Left lobe of liver (tissue), 2 donors: ENCODE data around the gene ZNF664. TPM values are rescaled to one million over a fixed set of nuclear protein-coding genes. Genes with fewer than 3 reads are reported as not detected.

ENCODE experiments used
- ATAC-seq: fragments of 200-7000 bp; cut with Tn5 transposase; one replicate; pipeline ENCODE4 v1.9.1; 2020; ENCODE audit warnings: mild to moderate bottlenecking, moderate library complexity
- DNase-seq: peaks from one replicate; pipeline ENCODE4 v3.0.0-alpha.2; 2020; ENCODE audit warnings: low spot score
- total RNA-seq: library from RNA; stranded (reverse); gene quantifications from one replicate; pipeline ENCODE4 v1.2.1, GENCODE V29; 2021
- donor health status: DM: no; HTN: no; CAD: no; lungs with moderate emphysema.
- donor health status: DM: no; HTN: yes; CAD: no.

Gene ZNF664
- total RNA-seq, 1 donor from 2014 or later, result 44.5 TPM

DNA sequence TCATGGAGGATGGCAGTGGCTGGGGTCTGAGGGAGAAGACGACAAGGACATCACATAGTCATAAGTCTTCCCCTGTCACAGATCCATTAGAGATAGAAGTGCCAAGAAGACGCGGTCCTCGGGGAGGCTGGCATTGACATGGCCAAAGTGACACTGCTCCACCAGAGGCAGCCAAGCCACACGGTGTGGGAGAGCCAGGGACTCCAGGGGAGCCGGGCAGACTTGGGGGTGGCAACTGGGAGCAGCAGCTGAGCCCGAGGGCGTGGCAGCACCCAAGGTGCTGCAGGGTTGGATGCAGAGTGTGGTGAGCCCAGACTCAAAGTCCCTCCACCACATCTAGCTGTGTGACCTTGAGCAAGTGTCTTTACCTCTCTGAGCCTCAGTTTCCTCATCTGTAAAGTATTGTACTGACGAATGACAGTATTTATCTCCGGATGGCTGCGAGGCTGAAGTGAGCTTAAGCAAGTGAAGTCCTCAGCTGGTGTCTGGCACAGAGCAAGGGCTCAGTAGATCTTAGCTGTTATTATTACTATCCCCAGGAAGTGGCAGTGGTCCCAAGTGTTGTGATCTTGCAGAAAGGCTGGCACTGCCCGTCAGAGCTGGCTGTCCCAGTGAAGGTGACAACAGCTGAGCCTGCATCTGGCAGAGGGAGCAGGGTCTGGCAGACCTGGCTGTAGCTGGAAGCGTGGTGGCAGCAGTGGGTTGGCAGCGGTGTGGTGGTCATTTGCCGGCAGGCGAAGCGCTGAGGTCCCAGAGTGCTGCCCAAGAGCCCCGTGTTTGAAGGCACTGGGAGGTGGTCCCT is 54.9 kb downstream of the ZNF664 start:
- DNase-seq (no peak), ATAC-seq (no peak)

DNA sequence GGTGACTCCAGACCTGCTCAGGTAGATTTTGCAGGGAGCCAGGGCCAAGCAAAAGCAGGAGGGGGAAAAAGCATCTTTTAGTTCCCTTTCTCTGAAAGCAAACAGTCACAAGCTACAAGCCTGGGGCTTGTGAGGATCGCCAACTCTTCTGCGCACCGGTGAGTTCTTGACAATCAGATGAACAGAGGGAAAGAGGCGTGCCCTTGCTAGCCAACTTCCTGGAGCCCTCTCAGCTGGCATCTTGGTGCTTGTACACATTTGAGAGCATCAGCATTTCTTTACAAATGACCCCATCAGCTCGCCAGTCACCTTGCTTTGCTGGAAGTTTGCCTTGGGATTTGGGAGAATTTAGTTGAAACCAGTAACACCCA is 55.5 kb downstream of the ZNF664 start:
- ATAC-seq (no peak), DNase-seq (no peak)

DNA sequence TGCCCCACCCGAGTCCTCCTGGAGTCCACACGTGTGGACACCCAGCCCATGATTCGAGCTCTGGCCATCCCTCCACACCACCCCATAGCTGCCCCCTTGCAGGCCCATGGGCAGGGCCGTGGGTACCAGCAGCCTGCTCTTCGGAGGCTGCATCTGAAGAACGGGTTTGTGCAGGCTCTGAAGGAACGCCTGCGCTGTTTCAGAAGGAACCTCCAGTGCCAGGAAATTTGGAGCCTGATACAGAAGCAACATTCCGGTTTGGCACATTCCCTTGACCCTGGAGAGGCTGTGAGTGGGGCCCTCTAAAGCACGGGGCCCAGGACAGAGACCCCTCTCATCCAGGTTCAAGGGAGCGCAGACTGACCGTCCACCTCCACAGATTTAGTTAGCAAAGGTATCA is 57.0 kb downstream of the ZNF664 start:
- DNase-seq, result no peak
- no peak for ATAC-seq

DNA sequence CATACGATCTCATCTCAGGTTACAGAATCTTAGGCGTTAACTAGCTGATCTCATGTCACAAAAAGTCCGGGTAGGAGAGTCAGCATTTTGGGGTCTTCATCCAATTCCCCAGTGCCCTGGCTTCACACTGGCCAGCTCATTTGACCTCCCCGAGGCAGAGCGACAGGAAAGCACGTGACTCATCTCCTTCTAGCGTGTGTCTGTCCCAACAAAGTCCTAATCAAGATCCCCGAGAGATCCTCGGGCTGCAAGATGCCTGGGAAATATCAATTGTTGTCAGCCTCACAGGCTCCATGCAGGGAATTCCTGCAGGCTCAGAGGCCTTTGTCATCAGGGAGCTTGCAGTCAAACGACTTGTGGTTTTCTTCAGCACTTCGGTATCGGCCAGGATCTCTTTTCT is 57.5 kb downstream of the ZNF664 start:
- no peak for DNase-seq

DNA sequence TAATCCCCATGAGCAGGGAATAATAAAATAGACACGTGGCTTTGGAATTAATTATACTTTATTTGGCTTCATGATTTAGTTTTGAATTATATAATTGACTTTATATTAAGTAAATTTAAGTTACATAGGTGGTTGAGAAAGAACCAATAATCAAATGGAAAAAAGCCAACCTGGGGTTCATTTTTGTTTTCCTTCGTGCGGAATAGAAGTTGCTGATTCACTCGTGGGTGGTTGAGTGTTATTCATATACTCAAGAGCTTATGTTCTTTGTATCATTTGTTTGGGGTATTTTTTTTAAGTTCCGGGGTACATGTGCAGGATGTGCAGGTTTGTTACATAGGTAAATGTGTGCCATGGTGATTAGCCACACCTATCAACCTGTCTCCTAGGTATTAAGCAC is 58.0 kb downstream of the ZNF664 start:
- no peak for DNase-seq
- no peak for ATAC-seq

More for the DNA sequence above, 57.5 kb downstream of the ZNF664 start:
- peak; percentile 32 for ATAC-seq

DNA sequence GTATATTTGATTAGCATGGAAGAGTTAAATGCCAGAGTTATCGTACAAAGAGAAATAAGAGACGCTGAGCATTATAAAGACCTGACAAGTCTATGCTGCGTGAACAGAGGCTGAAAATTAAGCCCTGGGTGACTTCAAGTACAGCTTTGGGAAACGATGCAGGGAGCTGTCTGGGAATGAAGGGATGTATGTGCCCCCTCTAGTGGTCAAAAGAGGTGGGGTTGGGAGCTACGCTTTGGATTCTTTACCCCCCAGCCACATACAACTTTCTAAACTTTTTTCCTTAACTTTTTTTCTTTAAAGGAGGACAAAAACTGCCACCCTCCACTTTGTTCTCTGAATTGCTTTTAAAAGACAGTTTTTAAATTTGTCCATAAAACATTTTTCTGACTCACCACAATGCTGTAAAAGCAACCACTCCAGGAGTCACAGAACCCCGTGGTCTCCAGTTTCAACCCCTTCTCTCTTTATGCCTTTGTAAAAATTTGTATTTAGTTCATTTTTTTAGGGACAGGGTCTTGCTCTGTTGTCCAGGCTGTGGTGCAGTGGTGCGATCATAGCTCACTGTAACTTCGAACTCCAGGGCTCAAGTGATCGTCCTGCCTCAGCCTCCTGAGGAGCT is 59.4 kb downstream of the ZNF664 start:
- DNase-seq (no peak), ATAC-seq (peak; percentile 93)

DNA sequence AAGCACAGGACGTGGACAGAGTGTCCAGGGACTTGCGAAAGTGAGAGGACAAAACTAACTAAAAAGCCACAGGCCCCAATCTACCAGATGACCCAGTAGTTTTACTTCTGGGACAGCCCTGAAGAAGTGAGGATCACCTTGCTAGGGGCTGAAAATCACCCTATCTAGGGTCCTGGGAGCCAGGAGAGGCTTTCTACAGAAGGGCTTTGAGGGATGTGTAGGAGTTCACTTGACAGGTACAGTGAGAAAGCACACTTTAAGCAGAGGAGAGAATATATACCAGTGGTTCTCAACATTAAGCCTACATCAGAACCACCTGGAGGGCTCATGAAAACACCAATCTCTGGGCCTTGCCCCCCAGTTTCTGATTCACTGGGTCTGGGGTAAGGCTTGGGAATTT is 60.8 kb downstream of the ZNF664 start:
- ATAC-seq (no peak), DNase-seq (no peak)

DNA sequence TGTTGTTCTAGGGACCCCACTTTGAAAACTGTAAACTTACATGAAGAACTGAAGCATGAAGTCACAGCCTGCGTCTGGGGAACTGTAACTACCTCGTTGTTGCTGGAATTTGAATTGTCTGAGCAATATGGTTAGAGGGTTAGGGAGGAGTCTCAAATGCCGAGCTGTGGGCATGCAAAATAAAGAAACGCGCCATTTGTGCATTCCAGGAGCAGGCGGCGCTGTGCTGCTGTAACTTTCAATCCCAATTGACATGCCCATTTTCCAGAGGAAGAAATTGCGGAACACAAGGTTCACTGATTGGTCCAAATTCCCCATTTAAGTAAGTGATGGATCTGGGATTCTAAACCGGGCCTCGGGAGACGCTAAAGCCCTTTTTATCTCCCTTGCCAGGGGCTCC is 61.3 kb downstream of the ZNF664 start:
- DNase-seq, result no peak
- ATAC-seq, result no peak

DNA sequence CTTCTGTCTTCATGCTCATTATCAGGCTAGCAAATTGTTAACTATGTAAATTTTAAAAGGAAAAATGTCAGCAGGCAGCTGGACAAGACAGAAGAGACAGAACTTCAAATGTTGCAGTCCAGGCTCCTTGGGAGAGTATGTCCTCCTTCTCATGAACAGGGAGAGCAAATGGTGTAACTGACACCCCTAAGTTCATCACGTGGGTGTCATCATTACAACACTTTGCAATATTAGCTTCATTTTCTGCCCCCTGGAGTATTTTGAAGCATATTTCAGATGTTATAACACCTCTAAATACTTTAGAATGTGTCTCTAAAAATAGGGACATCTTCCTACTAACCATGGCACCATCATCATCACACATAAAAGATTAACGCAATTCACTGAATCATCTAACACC is 62.1 kb downstream of the ZNF664 start:
- no peak for DNase-seq
- ATAC-seq, result no peak

DNA sequence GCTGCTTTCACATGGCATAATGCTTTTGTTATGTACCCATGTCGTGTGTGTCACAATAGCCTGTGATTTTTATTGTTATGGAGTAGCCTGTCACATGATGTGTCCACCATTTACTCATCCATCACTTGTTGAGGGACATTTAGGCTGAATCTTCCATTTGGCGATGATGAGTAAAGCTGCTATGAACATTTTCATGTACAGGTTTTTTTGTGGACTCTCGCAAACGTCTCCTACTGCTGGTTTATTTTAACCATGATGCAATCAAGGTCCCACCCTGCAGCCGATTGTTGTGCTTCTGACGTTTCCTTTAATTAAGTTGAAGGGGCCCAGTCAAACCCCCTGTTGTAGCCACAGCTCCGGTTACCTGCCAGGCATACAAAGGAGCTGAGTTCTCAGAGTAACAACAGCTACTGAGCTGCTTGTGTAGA is 63.2 kb downstream of the ZNF664 start:
- no peak for DNase-seq
- peak; percentile 11 for ATAC-seq

DNA sequence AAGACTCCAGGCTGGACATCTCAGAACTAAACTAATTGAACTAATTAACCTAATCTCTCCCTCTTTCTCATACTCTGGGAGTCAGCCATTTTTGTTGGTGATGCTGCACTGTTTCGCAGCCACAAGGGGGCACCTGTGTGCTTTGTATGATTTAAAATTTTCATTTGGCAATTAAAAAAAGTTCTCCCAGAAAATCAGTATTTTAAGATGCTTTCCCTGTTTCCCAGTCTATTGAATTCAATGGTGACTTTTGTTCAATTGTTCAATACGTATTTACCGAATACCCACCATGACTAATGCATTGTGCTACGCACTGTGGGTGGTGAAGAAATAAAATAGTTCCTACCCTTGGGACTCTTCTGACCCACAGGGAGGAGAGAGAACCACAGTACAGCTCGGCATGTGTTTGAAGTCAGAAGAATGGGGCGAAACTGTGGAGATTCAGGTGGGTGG is 63.7 kb downstream of the ZNF664 start:
- ATAC-seq, result peak; percentile 82

DNA sequence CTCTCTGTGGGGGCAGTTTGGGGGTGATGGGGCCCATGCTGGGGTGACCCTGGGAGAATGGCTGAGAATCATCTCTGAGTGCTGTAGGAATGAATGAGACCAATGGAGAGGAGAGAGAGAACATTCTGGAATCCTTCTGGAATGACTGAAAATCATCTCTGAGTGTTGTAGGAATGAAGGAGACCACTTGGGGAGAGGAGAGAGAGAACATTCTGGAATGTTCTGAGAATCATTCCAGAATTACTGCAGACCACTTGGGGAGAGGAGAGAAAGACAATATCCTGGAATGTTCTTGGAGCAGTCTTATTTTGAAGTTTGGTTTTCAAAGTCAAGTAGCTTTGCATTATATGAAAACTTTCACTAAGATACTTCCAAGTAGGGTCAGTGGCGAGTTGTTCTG is 64.3 kb downstream of the ZNF664 start:
- DNase-seq (no peak), ATAC-seq (no peak)

More for the DNA sequence above, 63.7 kb downstream of the ZNF664 start:
- no peak for DNase-seq

DNA sequence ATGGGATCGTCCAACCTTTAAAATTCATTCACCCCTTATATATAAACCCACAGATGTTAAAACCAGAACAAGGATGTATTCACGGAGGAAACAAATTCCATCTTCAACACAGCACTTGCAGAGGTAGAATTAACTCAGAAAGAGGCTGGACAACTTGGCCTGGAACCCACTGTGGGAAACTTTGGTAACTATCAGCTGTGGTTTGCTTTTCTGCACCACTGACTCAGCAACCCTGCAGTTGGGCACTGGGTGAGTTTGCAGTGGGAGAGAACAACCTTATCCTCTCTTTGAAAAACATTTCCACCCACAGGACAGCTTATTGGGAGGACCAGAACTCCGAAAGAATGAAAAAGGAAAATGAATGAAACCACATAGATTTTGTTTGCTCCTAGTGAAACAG is 66.3 kb downstream of the ZNF664 start:
- no peak for DNase-seq

DNA sequence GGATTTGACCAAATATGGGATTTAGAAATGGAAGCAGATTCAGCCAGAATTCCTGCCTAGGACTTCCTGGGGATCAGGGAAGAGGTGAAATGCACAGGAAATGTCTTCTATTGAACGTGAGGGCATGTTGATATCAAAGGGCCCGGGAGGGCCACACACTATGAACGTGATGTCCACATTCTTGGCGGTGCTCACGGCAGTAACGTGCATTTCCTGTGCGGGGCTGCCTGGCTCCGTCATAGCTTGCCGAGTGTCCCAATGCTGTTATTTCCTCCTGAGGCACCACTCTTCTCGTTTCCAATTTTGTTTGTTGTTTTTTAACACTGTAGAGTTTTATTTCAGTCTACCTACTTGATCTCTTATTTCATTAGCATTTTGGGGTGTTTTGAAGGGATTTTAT is 67.3 kb downstream of the ZNF664 start:
- no peak for ATAC-seq

More for the DNA sequence above, 66.3 kb downstream of the ZNF664 start:
- no peak for ATAC-seq

DNA sequence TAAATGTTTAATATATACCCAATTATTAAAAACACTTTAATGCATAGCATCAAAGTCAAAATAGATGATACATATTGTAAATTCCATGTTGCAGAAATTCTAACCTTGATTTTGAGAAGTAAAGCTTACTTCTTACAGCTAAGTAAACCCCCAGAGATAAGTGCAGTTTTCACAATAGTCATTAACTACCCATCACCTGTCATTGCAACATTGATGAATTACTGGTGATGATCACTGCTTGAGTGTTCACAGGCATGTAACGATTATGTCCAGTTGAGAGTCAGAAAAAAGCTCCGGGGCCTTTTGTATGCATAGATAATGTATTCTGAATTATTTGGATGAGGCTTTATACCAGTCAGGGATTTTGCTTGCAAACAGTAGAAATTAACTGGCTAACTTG is 67.7 kb downstream of the ZNF664 start:
- DNase-seq, result no peak
- ATAC-seq, result no peak

More for the DNA sequence above, 67.3 kb downstream of the ZNF664 start:
- no peak for DNase-seq

DNA sequence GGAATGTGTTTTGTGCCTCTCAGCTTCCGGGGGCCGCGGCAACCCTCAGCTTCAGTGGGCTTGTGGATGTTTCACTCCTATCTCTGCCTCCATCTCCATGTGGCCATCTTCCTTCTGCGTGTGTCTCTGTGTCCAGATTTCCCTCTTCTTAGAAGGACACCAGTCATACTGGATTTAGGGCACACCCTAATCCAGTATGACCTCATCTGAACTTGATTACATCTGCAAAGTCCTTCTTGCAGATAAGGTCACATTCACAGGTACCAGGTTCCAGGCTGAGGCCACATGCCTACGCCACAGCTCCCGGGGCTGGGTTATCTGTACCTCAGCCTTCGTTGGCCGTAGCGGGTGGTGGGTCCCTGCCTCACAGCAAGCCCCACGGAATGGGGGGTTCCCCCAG is 68.9 kb downstream of the ZNF664 start:
- ATAC-seq (no peak), DNase-seq (no peak)

DNA sequence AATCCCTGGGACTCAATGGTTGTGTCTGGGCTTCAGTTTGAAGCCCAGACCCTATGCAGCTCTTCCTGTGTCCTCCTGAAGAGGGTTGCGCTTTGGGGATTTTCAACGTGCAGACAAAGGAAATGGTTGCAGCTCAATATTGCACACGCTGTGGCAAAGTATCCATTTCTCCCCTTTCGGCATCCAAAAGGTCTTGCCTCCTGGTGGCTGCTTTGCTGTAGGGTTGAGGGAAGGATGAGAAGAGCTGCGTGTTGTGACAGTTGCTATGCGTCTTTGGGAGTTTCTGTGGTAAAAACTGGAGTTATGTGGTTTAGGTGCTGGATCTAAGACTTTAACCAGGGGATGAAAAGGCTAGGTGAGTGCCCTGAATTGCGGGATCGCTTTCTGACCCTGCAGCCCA is 71.0 kb downstream of the ZNF664 start:
- no peak for ATAC-seq
- no peak for DNase-seq

DNA sequence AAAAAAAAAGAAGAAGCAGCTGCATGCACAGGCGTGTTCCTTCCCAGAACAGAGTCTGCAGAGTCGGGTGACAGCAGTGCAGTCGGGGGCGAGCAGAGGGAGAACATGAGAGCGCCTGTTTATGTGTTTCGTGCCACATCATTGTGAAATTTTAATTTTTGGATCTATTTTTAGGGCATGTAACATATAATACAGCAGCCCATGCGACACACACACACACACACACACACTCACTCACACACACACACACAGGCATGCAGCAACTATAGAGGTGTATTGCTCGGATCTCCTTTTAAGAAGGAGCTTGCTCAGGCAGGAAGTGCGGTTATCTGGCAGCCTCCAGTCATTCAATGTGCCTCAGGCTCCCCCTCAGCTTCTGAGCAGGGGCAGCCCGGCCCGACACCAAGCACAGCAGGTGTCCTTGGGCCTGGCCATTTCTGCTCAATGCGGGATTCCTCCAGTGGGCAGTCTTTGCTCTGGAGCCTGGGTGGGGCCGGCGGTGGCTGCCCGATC is 71.8 kb downstream of the ZNF664 start:
- ATAC-seq, result no peak
- no peak for DNase-seq

DNA sequence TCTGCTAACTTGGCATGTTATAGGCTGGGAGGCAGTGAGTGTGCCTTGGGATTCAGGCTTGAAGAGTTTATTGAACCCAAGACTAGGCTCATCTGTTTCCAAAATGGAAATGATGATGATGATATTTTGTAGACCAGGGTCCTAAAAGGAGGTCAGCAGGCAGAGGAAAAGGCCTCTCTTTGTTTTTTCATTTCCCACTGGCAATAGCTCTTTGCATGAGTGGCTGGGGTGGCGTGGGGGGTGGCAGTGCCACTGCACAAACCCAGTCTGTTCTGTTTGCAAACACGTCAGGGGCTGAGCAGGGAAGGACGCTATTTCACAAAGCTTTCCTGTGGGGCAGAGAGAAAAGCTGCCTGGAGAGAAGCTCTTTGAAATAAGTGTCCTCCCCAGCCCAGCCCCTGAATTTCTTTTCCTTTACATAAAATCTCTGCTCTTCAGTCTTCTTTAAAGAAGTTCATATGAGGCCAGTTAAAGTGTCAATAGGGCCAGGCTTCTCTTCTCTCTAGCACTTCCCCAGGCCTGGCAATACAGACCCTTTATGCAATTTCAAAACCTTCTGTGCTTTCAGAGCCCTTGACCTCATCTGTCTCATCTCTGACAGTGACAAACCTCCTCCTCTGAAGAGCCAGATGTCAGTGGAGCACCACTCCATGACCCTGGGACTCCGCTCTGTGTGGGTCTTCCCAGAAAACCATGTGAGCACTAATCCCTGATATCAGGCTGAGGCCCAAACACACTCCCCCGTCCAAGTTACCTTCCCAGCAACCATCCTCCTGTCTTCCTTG is 72.8 kb downstream of the ZNF664 start:
- DNase-seq, result no peak
- no peak for ATAC-seq

DNA sequence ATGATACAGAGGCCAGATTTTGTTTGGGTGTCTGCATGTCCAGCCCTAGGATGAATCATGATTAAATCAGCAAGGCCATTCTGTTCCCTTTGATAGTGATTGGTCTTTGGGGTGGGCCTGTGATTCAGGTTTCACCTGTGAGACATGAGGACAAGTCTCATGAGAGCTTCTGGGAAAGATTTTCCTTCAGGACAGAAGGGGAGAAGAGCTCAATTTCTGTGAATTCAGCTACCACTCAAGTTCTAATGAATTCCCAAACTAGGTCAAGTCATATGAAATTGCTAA is 73.4 kb downstream of the ZNF664 start:
- no peak for ATAC-seq
- no peak for DNase-seq

DNA sequence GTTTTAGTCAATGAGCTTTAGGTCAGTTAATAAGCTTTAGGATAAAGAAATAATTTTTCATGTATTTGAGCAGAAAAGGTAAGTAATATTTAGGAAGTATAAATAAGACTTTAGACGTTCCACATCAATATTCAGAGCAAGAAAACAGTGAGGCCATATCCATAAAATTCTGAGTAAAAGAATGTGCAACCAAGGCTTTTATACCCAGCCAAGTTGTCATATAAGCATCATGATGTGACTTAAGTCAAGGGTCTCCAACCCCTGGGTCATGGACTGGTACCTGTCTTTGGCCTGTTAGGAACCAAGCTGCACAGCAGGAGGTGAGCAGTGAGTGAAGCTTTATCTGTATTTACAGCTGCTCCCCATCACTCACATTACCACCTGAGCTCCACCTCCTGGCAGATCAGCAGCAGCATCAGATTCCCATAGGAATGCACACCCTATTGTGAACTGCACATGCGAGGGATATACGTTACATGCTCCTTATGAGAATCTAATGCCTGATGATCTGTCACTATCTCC is 74.1 kb downstream of the ZNF664 start:
- DNase-seq (no peak), ATAC-seq (no peak)
